Muscle of arm (tissue), 12 donors: ENCODE data around the gene STAT3. TPM values are rescaled to one million over a fixed set of nuclear protein-coding genes. Genes with fewer than 3 reads are reported as not detected.
"Not testable (repeated sequence)": the region's sequence is repeated elsewhere in the genome, so short reads cannot be mapped to it uniquely, and the experiment has no call there.

Experiments used
- DNase-seq: peaks from one replicate; pipeline ENCODE4 v3.0.0-alpha.2; 2013
- polyA plus RNA-seq, 12 donors: library from polyadenylated mRNA; unstranded; fragments of 120-200 nt; gene quantifications; one replicate each; pipeline ENCODE4 v1.2.1, GENCODE V29; 2013; ENCODE audit not compliant: insufficient read length in 12 of 12

STAT3 gene
- polyA plus RNA-seq, 12 donors, result 43.5 to 608 (median 52.9) TPM

DNA sequence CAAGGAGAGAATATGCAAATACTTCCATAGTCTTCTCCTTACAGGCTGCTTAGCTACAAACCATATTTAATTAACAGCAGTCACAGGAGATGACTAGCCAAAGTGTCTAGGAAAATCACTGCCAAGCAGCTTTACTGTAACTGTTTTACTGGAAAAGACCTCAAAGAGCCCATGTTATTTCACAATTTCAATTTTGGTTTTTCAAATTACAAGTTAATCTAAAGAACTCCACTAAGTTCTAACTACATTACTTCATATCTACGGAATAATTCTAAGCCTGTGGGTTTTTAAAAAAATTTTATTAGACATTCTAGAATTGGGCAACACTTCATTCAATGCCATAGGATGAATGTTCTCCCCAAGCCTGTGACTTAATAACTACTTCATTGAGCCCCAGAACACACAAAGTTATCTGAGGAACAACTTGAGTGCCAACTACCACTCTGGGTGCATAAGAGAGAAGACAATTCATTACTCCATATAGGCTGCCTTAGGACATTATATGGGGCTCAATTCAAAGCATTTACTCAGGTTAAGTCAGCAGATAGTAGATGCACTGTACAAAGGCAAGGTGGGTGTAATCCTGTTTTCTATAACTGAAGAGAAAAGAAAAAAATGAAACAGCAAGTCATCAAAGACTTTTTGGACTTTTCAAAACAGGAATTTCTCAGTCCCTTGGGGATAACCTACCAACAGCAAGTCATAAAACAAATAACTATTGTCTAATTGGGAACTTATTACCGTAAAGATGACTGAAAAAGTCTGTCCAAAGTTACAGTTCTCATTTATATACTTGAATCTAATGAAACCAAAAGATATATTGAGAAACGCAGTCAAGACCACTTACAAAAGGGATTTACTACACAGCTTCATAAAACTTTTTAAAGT lies 33.0 kb downstream of the STAT3 start:
- DNase-seq, result no peak

DNA sequence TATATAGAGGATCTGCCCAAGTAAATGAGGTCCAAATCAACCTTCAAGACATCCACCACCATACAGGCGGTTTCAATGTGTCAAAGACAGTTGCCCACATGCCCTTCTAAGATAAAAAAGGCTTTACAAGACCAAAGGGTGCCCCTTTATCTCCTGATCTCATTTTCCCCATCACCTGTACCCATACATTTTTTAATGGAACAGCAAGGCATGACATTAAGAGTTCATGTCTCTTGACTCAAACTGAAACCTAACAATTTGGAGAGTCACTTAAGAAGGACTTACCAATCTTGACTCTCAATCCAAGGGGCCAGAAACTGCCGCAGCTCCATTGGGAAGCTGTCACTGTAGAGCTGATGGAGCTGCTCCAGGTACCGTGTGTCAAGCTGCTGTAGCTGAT lies 40.1 kb downstream of the STAT3 start:
- DNase-seq, result no peak

GRCh38 chr17:42347606-42348005 lies 40.6 kb downstream of the STAT3 start:
- no peak for DNase-seq

- DNase-seq, result peak; percentile 81
Measured at GRCh38 chr17:42347198-42347597, 41.0 kb downstream of the STAT3 start.

- no peak for DNase-seq
Measured at GRCh38 chr17:42346481-42346880, 41.8 kb downstream of the STAT3 start.

GRCh38 chr17:42345396-42346073 lies 42.7 kb downstream of the STAT3 start:
- DNase-seq, result no peak

- no peak for DNase-seq
Measured at GRCh38 chr17:42342242-42343008, 45.8 kb downstream of the STAT3 start.

DNA sequence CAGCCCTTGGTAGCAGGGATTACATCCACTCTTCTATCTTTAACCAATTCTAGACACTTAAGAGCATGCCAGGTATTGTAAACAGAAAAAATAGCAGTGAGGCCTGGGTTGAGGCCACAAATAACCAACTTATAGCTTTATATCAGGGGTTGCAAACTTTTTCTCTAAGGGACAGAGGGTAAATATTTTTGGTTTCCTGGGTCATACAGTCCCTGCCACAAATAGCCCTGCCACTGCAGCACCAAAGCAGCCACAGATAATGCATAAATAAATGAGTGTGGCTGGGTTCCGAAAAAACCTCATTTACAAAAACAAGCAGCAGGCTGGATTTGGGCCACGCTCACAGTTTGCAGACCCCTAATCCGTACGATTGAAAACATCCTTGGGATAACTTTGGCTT lies 46.7 kb downstream of the STAT3 start:
- no peak for DNase-seq

- no peak for DNase-seq
Measured at GRCh38 chr17:42340691-42341127, 47.5 kb downstream of the STAT3 start.

DNA sequence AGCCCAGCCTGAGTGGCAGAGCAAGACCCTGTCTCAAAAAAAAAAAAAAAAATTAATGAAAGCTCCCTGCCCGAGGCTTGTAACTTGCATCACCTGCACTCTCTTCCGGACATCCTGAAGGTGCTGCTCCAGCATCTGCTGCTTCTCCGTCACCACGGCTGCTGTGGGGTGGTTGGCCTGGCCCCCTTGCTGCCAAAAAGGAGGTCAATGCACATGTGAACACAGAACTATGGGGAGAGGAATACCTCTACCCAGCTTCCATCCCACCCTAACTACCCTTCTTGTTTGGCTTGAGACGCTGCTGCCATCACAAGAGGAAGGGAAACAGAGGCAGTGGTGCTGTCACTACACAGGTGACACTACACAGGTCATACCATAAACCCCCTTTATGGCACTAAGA lies 49.0 kb downstream of the STAT3 start:
- DNase-seq, result no peak

- no peak for DNase-seq
Measured at GRCh38 chr17:42338427-42338985, 49.7 kb downstream of the STAT3 start.

DNA sequence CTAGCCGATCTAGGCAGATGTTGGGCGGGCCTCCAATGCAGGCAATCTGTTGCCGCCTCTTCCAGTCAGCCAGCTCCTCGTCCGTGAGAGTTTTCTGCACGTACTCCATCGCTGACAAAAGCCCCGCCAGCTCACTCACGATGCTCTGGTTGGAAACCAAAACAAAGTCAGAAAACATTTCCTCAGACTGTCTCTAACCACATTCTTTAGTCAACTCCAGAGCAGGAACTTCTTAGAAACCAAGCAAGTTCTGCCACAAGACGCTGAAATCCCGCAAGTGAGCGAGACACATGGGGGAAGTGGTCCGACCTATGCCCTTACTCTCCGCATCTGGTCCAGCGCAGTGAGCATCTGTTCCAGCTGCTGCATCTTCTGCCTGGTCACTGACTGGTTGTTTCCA lies 50.8 kb downstream of the STAT3 start:
- no peak for DNase-seq

- DNase-seq, result no peak
Measured at GRCh38 chr17:42334677-42335076, 53.6 kb downstream of the STAT3 start.

- DNase-seq, result no peak
Measured at GRCh38 chr17:42333053-42333452, 55.2 kb downstream of the STAT3 start.

DNA sequence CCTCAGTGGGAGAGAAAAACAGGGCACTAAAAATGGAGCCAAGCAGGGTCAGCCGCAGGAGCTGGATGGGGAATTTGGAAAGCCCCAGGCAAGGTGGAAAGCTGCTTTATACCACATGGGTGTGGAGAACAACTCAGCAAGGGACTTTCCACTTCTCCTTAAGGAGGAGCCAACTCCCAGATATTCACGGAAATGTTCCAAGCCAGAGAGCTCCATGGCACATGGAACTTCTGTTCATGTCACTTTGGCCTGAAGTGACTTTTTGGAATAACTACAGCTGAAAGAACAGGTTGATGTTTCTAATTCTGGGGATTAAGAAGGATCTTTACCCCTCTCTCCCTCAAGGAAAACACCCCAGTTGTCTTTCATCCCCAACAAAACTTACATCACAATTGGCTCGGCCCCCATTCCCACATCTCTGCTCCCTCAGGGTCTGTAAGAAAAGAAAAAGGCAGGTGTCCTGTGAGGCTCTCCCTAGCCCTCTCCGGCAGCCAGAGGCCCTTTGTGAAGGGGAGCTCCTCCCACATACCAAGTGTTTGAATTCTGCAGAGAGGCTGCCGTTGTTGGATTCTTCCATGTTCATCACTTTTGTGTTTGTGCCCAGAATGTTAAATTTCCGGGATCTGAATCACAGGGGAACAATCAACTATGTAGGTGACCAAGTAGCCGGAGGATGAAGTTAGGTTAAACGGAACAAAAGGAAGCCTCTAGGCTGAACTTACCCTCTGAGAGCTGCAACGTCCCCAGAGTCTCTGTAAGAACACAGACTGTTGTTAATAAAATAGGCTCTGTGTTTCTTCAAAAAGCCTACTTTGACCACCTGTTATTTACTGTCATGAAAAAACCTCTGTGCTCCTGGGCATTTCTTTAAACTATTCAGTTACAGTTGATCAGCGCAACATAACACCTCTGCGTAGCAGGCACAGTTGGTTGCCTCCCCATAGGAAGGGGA lies 58.9 kb downstream of the STAT3 start:
- DNase-seq, result no peak

GRCh38 chr17:42325026-42325425 lies 63.2 kb downstream of the STAT3 start:
- DNase-seq, result no peak

DNA sequence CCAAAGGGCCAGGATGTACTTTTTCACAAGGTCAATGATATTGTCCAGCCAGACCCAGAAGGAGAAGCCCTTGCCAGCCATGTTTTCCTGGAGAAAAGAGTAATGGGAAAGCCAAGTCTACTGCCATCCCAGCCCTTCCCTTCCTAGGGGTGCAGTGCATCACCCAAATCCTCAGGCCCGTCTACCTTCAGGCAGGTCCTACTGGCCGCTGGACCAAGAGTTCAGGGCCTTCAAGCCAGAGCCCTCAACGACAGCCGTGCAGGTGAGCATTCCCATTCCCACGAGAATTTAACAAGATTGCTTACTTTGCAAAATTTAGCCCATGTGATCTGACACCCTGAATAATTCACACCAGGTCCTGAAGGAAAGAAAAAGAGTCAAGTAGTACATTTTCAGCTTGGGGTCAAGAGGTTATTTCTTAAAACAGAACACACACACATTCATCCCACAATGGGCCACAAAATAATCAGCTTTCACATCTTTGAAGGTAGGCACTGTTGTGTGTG lies 64.9 kb downstream of the STAT3 start:
- no peak for DNase-seq

DNA sequence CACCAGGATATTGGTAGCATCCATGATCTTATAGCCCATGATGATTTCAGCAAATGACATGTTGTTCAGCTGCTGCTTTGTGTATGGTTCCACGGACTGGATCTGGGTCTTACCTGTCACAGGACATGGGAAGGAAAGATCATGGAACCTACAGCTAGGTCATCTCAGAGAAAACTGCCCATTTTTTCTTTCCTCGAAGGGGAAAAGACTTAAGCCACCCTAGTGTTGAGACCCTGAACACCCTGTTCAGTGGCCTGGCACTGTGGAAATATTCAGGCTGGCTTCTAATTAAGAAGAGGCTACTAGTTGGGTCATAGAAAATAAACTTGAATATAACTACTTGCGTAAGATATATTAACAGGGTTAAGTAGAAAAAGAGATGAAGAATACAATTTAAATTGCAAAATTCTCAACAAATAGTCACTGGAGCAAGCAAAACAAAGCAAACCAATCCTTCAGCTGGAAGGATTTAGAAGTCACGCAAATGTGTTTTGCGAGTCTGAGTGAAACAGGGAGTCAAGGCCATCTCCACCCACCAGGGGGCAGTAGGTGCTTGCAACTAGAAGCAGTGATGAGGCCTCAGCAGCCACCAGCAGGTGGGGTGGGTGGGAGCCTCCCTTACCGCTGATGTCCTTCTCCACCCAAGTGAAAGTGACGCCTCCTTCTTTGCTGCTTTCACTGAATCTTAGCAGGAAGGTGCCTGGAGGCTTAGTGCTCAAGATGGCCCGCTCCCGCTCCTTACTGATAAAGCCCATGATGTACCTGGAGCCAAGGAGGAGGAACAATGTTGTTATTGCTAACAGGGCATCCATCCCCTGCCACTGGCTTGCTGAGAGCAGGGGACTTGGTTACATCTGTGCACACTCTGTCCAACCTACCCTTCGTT lies 65.6 kb downstream of the STAT3 start:
- DNase-seq, result peak; percentile 92

- no peak for DNase-seq
Measured at GRCh38 chr17:42321555-42321954, 66.7 kb downstream of the STAT3 start.

- not testable (repeated sequence) for DNase-seq
Measured at GRCh38 chr17:42317967-42318366, 70.3 kb downstream of the STAT3 start.
